GM12872 (cell line): ENCODE measurements around the gene TMEM250.

Experiments used
- TF ChIP-seq, protein P1 (sequence below): IDR thresholded peaks from 3 replicates; pipeline ENCODE4 v1.5.1; 2011; ENCODE audit warnings: low read depth, mild to moderate bottlenecking, low read length, moderate library complexity; ENCODE audit not compliant: insufficient read depth

The TMEM250 gene

DNA sequence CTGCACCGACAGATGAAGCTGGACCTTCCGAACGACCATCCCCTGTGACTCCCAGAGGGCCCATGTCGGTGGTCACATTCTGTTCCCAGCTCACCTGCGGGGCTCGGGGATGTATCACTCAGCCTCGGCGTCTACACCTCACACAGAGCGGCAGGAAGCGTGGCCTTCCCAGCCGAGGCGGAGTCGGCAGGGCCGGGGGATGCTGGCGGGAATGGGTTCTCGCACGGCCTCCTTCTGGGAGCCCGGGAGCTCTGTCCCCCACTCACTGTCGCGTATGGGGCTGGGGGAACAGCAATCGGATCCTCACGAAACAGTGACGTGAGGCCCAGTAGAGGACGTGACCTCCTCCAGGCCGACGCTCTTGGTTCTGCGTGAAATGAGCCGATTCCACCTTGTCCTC, 44.0 kb downstream of the TMEM250 start:
- TF ChIP-seq, protein P1, sequence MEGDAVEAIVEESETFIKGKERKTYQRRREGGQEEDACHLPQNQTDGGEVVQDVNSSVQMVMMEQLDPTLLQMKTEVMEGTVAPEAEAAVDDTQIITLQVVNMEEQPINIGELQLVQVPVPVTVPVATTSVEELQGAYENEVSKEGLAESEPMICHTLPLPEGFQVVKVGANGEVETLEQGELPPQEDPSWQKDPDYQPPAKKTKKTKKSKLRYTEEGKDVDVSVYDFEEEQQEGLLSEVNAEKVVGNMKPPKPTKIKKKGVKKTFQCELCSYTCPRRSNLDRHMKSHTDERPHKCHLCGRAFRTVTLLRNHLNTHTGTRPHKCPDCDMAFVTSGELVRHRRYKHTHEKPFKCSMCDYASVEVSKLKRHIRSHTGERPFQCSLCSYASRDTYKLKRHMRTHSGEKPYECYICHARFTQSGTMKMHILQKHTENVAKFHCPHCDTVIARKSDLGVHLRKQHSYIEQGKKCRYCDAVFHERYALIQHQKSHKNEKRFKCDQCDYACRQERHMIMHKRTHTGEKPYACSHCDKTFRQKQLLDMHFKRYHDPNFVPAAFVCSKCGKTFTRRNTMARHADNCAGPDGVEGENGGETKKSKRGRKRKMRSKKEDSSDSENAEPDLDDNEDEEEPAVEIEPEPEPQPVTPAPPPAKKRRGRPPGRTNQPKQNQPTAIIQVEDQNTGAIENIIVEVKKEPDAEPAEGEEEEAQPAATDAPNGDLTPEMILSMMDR = no peak
